Measurements from ENCODE around the gene PCDHGA1.
A peak's percentile ranks its signal among the peaks of the same experiment; 100 is the strongest.

PCDHGA1 gene

GRCh38 chr5:141354900-141355469 is 24.7 kb downstream of the PCDHGA1 start, which contains the start of gene PCDHGA4:
PCDHGA4 (plus strand) TSS chr5:141355021; CDS start chr5:141355108, 87 bp downstream.
- TF ChIP-seq CTCF (IDR thresholded peaks at IDR 0.05) (peak; percentile 45), ZFX (IDR thresholded peaks at IDR 0.05; ENCODE audit: borderline replicate concordance) (no peak)
- no peak within 1 kb of the TSS for H3K27ac ChIP-seq

DNA sequence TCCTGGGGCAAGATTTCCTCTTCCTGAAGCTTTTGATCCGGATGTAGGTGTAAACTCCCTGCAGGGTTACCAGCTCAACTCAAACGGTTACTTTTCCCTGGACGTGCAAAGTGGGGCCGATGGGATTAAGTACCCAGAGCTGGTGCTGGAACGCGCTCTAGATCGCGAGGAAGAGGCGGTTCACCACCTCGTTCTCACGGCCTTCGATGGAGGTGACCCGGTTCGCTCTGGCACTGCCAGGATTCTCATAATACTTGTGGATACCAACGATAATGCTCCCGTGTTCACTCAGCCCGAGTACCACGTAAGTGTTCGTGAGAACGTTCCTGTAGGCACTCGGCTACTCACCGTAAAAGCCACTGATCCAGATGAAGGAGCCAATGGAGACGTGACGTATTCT is 25.3 kb downstream of the PCDHGA1 start:
- H3K27ac ChIP-seq: no peak overlapping the region
- TF ChIP-seq CTCF (IDR thresholded peaks at IDR 0.05): no peak
- TF ChIP-seq ZFX (IDR thresholded peaks at IDR 0.05; ENCODE audit: borderline replicate concordance): no peak

DNA sequence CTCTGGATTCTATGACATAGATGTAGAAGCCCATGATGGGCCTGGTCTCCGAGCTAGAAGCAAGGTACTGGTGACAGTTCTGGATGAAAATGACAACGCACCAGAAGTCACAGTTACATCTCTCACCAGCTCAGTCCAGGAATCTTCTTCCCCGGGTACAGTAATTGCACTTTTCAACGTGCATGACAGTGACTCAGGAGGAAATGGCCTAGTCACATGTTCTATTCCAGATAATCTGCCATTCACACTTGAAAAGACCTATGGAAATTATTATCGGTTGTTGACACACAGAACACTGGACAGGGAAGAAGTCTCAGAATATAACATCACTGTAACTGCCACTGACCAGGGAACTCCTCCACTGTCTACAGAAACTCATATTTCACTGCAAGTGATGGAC is 25.8 kb downstream of the PCDHGA1 start:
- no peak overlapping the region for H3K27ac ChIP-seq
- TF ChIP-seq CTCF (IDR thresholded peaks at IDR 0.05) (no peak), ZFX (IDR thresholded peaks at IDR 0.05; ENCODE audit: borderline replicate concordance) (no peak)

GRCh38 chr5:141356950-141357349 is 26.6 kb downstream of the PCDHGA1 start:
- no peak overlapping the region for H3K27ac ChIP-seq
- no peak for TF ChIP-seq CTCF (IDR thresholded peaks at IDR 0.05)
- no peak for TF ChIP-seq ZFX (IDR thresholded peaks at IDR 0.05; ENCODE audit: borderline replicate concordance)

DNA sequence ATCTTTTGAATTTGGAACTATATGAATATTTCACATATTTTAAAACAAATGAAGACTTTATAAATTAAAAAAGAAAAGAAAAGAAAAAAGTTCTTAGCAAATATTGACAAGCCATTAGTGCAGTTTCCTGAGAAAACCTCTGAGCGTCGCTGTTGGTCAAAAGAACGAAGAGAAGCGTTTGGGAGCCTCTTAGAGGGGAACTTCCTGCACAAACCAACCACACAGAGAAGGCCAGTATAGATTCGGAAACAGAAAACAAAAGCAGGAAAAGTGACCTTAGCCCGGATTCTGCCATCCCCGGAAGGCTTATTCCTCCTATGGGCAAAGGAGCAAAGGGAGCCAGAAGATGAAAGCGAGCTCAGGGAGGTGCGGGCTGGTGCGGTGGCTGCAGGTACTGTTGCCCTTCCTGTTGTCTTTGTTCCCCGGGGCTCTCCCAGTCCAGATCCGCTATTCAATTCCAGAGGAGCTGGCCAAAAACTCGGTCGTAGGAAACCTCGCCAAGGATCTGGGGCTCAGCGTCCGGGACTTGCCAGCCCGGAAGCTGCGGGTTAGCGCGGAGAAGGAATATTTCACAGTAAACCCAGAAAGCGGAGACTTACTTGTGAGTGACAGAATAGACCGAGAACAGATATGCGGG is 29.6 kb downstream of the PCDHGA1 start, which contains the start of gene PCDHGB2:
Gene PCDHGB2 (plus strand): TSS at position 205 of the 637 bp plus-strand sequence. CDS start 142 bp downstream, at position 347.
- H3K27ac ChIP-seq: no peak within 1 kb of the TSS
- TF ChIP-seq ZFX (IDR thresholded peaks at IDR 0.05; ENCODE audit: borderline replicate concordance): no peak
- peak; percentile 60 for TF ChIP-seq CTCF (IDR thresholded peaks at IDR 0.05)

- TF ChIP-seq CTCF (IDR thresholded peaks at IDR 0.05): no peak
- TF ChIP-seq ZFX (IDR thresholded peaks at IDR 0.05; ENCODE audit: borderline replicate concordance): no peak
- H3K27ac ChIP-seq: no peak overlapping the region
Observed at GRCh38 chr5:141360685-141361084, 30.4 kb downstream of the PCDHGA1 start.

DNA sequence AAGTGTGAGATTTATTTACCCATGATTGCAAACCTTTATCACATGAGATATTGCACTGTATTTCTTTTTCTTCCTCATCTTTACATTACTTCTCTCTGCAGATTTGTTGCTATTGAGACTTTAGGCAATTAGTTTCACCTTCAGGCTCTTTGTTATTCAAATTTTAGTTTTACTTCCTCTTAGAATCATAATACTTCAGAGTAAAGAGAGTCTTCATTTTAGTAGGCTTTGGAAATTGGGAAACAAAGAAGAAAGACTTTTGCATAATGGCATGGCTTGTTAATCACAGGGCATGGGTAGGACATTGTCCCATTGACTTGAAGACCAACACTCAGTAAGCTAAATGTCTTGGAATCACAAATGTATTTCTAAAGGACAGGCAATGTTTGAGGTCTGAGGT is 32.4 kb downstream of the PCDHGA1 start:
- TF ChIP-seq ZFX (IDR thresholded peaks at IDR 0.05; ENCODE audit: borderline replicate concordance) (no peak), CTCF (IDR thresholded peaks at IDR 0.05) (no peak)
- no peak overlapping the region for H3K27ac ChIP-seq

All from 22Rv1 (cell line).